ENCODE data around the gene BNIP5.

Gene BNIP5

GRCh38 chr6:36360241-36361054 is 23.8 kb upstream of the BNIP5 start:
- Mint-ChIP-seq H3K4me3 (no peak overlapping the region), H3K27ac (no peak overlapping the region), H3K36me3 (ENCODE audit: low read depth) (no peaks in the 10 kb centered on the region), H3K27me3 (ENCODE audit: low read depth) (peaks cover 13% of the 10 kb centered on the region), H3K4me1 (ENCODE audit: low read depth) (peaks cover 28% of the 10 kb centered on the region), H3K9me3 (no peaks in the 10 kb centered on the region)
- DNase-seq (ENCODE audit: low spot score), result peak; percentile 57

- Mint-ChIP-seq H3K27ac (no peak overlapping the region), H3K36me3 (ENCODE audit: low read depth) (no peaks in the 10 kb centered on the region)
These were observed 21.7 kb upstream of the BNIP5 start for GRCh38 chr6:36358226-36358915.

DNA sequence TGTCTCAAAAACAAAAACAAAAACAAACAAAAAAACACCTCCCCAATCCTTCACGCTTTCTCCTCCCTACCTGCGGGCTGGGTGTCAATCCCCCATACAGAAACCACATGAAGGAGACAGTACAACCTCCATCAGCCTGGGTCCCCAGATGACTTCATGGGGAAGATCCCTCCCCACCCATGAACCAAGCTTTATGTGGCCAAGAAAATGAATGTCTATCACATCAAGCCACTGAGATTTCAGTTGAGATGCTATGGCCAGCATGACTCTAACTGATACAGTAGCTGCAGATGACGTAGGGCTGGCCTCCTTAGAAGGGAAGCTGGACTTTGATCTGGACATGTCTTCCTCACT is 21.2 kb upstream of the BNIP5 start:
- Mint-ChIP-seq H3K4me1 (ENCODE audit: low read depth) (peaks cover 26% of the 10 kb centered on the region), H3K27ac (no peak overlapping the region), H3K9me3 (peaks cover 3% of the 10 kb centered on the region), H3K4me3 (no peak overlapping the region), H3K36me3 (ENCODE audit: low read depth) (no peaks in the 10 kb centered on the region), H3K27me3 (ENCODE audit: low read depth) (peaks cover 30% of the 10 kb centered on the region)
- peak; percentile 36 for DNase-seq (ENCODE audit: low spot score)

More at GRCh38 chr6:36358226-36358915, 21.7 kb upstream of the BNIP5 start:
- H3K4me1 Mint-ChIP-seq (ENCODE audit: low read depth), result peaks cover 26% of the 10 kb centered on the region
- no peaks in the 10 kb centered on the region for H3K9me3 Mint-ChIP-seq
- DNase-seq (ENCODE audit: low spot score), result no peak
- no peak overlapping the region for H3K4me3 Mint-ChIP-seq
- peaks cover 29% of the 10 kb centered on the region for H3K27me3 Mint-ChIP-seq (ENCODE audit: low read depth)

- H3K27ac Mint-ChIP-seq, result no peak overlapping the region
- no peak for DNase-seq (ENCODE audit: low spot score)
- peaks cover 26% of the 10 kb centered on the region for H3K4me1 Mint-ChIP-seq (ENCODE audit: low read depth)
- peaks cover 7% of the 10 kb centered on the region for H3K9me3 Mint-ChIP-seq
- H3K27me3 Mint-ChIP-seq (ENCODE audit: low read depth), result peaks cover 32% of the 10 kb centered on the region
- no peak overlapping the region for H3K4me3 Mint-ChIP-seq
- H3K36me3 Mint-ChIP-seq (ENCODE audit: low read depth), result no peaks in the 10 kb centered on the region
These were observed 19.1 kb upstream of the BNIP5 start for GRCh38 chr6:36355819-36356218.

GRCh38 chr6:36353411-36353915 is 16.8 kb upstream of the BNIP5 start:
- H3K4me1 Mint-ChIP-seq (ENCODE audit: low read depth), result peaks cover 19% of the 10 kb centered on the region
- H3K9me3 Mint-ChIP-seq, result peaks cover 7% of the 10 kb centered on the region
- DNase-seq (ENCODE audit: low spot score), result no peak
- no peak overlapping the region for H3K27ac Mint-ChIP-seq
- no peak overlapping the region for H3K4me3 Mint-ChIP-seq
- no peaks in the 10 kb centered on the region for H3K36me3 Mint-ChIP-seq (ENCODE audit: low read depth)
- peaks cover 43% of the 10 kb centered on the region for H3K27me3 Mint-ChIP-seq (ENCODE audit: low read depth)

- peaks cover 45% of the 10 kb centered on the region for H3K27me3 Mint-ChIP-seq (ENCODE audit: low read depth)
- H3K4me1 Mint-ChIP-seq (ENCODE audit: low read depth), result peaks cover 13% of the 10 kb centered on the region
- H3K9me3 Mint-ChIP-seq, result peaks cover 7% of the 10 kb centered on the region
- H3K4me3 Mint-ChIP-seq, result no peak overlapping the region
- no peaks in the 10 kb centered on the region for H3K36me3 Mint-ChIP-seq (ENCODE audit: low read depth)
- DNase-seq (ENCODE audit: low spot score), result no peak
- H3K27ac Mint-ChIP-seq, result no peak overlapping the region
These were observed 15.9 kb upstream of the BNIP5 start for GRCh38 chr6:36352477-36353157.

GRCh38 chr6:36350681-36351571 is 14.2 kb upstream of the BNIP5 start:
- peaks cover 4% of the 10 kb centered on the region for H3K4me1 Mint-ChIP-seq (ENCODE audit: low read depth)
- DNase-seq (ENCODE audit: low spot score), result no peak
- no peak overlapping the region for H3K27ac Mint-ChIP-seq
- H3K9me3 Mint-ChIP-seq, result peaks cover 7% of the 10 kb centered on the region
- H3K36me3 Mint-ChIP-seq (ENCODE audit: low read depth), result no peaks in the 10 kb centered on the region
- H3K4me3 Mint-ChIP-seq, result no peak overlapping the region
- H3K27me3 Mint-ChIP-seq (ENCODE audit: low read depth), result peaks cover 36% of the 10 kb centered on the region

GRCh38 chr6:36350082-36350481 is 13.4 kb upstream of the BNIP5 start:
- no peak for DNase-seq (ENCODE audit: low spot score)
- H3K36me3 Mint-ChIP-seq (ENCODE audit: low read depth), result no peaks in the 10 kb centered on the region
- H3K27me3 Mint-ChIP-seq (ENCODE audit: low read depth), result peaks cover 29% of the 10 kb centered on the region
- H3K9me3 Mint-ChIP-seq, result peaks cover 7% of the 10 kb centered on the region
- H3K4me3 Mint-ChIP-seq, result no peak overlapping the region
- no peak overlapping the region for H3K27ac Mint-ChIP-seq
- H3K4me1 Mint-ChIP-seq (ENCODE audit: low read depth), result no peaks in the 10 kb centered on the region

- no peak for DNase-seq (ENCODE audit: low spot score)
- Mint-ChIP-seq H3K27me3 (ENCODE audit: low read depth) (peaks cover 24% of the 10 kb centered on the region), H3K4me3 (no peak overlapping the region)
These were observed 12.6 kb upstream of the BNIP5 start for GRCh38 chr6:36349240-36349639.

DNA sequence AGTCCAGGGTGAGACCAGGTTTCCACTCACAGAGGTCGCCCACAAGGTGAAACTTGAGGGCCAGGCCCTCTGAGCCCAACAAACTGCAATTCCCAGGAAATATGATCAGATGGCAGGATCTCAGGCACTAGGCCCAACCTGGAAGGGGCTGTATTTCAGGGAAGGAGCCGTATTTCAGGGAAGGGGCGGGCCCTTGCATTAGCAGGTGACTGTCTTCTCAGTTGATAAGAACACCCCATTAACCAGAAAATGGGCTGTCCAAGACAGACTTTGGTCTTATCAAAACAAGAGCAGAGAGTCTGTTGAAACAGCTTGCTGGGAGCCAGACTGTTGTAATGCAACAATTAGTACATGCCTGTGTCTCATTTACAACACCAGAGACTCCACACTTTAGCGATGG is 10.9 kb upstream of the BNIP5 start:
- DNase-seq (ENCODE audit: low spot score), result no peak
- H3K9me3 Mint-ChIP-seq, result peaks cover 2% of the 10 kb centered on the region
- peaks cover 23% of the 10 kb centered on the region for H3K27me3 Mint-ChIP-seq (ENCODE audit: low read depth)
- no peaks in the 10 kb centered on the region for H3K36me3 Mint-ChIP-seq (ENCODE audit: low read depth)
- H3K4me3 Mint-ChIP-seq, result no peak overlapping the region
- H3K27ac Mint-ChIP-seq, result no peak overlapping the region
- no peaks in the 10 kb centered on the region for H3K4me1 Mint-ChIP-seq (ENCODE audit: low read depth)

More at GRCh38 chr6:36349240-36349639, 12.6 kb upstream of the BNIP5 start:
- H3K9me3 Mint-ChIP-seq, result peaks cover 7% of the 10 kb centered on the region
- no peak overlapping the region for H3K27ac Mint-ChIP-seq
- no peaks in the 10 kb centered on the region for H3K4me1 Mint-ChIP-seq (ENCODE audit: low read depth)
- H3K36me3 Mint-ChIP-seq (ENCODE audit: low read depth), result no peaks in the 10 kb centered on the region

- Mint-ChIP-seq H3K27ac (no peak overlapping the region), H3K36me3 (ENCODE audit: low read depth) (no peaks in the 10 kb centered on the region), H3K27me3 (ENCODE audit: low read depth) (peaks cover 30% of the 10 kb centered on the region), H3K4me3 (no peak overlapping the region), H3K9me3 (no peaks in the 10 kb centered on the region), H3K4me1 (ENCODE audit: low read depth) (no peaks in the 10 kb centered on the region)
- DNase-seq (ENCODE audit: low spot score), result no peak
These were observed 10.0 kb upstream of the BNIP5 start for GRCh38 chr6:36346486-36347273.

GRCh38 chr6:36345681-36346466 is 9.2 kb upstream of the BNIP5 start:
- H3K36me3 Mint-ChIP-seq (ENCODE audit: low read depth), result no peaks in the 10 kb centered on the region
- H3K27ac Mint-ChIP-seq, result no peak overlapping the region
- H3K4me1 Mint-ChIP-seq (ENCODE audit: low read depth), result peaks cover under 1% of the 10 kb centered on the region
- H3K9me3 Mint-ChIP-seq, result no peaks in the 10 kb centered on the region
- no peak overlapping the region for H3K4me3 Mint-ChIP-seq
- no peak for DNase-seq (ENCODE audit: low spot score)
- H3K27me3 Mint-ChIP-seq (ENCODE audit: low read depth), result peaks cover 33% of the 10 kb centered on the region

Measured in T-helper 2 cell treated with Interferon-gamma antibody and Interleukin-4, amounts not matched to agents 5 μg/mL and 100 μg/mL, for 36 hours (primary cell).